ENCODE data around the gene PHYH. TPM values are rescaled to one million over a fixed set of nuclear protein-coding genes. Genes with fewer than 3 reads are reported as not detected.

The PHYH gene
- total RNA-seq, 1 experiment from 2014 or later, result 52.3 TPM

DNA sequence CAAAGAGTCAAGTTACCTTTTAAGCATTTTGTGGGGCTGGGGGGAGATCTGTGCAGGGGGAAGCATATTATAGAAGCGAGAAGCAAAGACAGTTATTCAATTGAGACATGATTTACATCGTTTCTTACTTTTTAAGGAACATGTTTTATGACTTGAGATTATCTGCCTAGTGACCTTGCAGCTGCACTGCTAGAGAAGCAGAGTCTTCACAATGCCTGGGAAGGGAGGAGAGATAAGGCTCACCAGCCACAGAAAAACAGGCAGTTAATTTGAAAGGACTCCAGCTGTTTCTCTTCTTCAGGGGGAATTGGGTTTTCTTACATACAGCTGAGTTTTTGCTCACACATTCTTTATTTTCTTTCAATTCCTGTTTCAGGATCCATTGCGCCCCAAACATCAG, 31.0 kb downstream of the PHYH start:
- ChIA-PET CTCF (no interaction called here), POLR2A (no interaction called here)
- no TSS peak for BruUV-seq (replicated peaks)
- intact Hi-C loops (cut with micrococcal nuclease; ENCODE audit: unreplicated experiment), result no loop called here
- Mint-ChIP-seq H3K27ac (ENCODE audit: unreplicated experiment) (no peak overlapping the region), H3K27me3 (ENCODE audit: insufficient read depth, unreplicated experiment) (no peaks in the 10 kb centered on the region), H3K9me3 (ENCODE audit: unreplicated experiment) (no peaks in the 10 kb centered on the region), H3K4me1 (ENCODE audit: low read depth, unreplicated experiment) (no peaks in the 10 kb centered on the region), H3K36me3 (ENCODE audit: insufficient read depth, unreplicated experiment) (no peaks in the 10 kb centered on the region), H3K4me3 (ENCODE audit: unreplicated experiment) (no peak overlapping the region)
- no peaks in the 10 kb centered on the region for H3K9me3 ChIP-seq
- TF ChIP-seq, protein P1, sequence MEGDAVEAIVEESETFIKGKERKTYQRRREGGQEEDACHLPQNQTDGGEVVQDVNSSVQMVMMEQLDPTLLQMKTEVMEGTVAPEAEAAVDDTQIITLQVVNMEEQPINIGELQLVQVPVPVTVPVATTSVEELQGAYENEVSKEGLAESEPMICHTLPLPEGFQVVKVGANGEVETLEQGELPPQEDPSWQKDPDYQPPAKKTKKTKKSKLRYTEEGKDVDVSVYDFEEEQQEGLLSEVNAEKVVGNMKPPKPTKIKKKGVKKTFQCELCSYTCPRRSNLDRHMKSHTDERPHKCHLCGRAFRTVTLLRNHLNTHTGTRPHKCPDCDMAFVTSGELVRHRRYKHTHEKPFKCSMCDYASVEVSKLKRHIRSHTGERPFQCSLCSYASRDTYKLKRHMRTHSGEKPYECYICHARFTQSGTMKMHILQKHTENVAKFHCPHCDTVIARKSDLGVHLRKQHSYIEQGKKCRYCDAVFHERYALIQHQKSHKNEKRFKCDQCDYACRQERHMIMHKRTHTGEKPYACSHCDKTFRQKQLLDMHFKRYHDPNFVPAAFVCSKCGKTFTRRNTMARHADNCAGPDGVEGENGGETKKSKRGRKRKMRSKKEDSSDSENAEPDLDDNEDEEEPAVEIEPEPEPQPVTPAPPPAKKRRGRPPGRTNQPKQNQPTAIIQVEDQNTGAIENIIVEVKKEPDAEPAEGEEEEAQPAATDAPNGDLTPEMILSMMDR (IDR thresholded peaks at IDR 0.05; ENCODE audit: insufficient read depth in 1 of 2, low read depth in 1 of 2, low read length in 1 of 2, severe bottlenecking in 1 of 2, unreplicated experiment in 1 of 2), result no peak
- peak in 1 of 2 experiments; percentile 10 for DNase-seq
- H3K4me1 ChIP-seq, result no peaks in the 10 kb centered on the region; the same call in 1 of the 2 replicates
- no peaks in the 10 kb centered on the region for H3K36me3 ChIP-seq (ENCODE audit: control insufficient read depth, insufficient read depth, low read length)
- no peak overlapping the region for H3K4me3 ChIP-seq (ENCODE audit: low read depth, low read length)
- no peaks in the 10 kb centered on the region for H3K27me3 ChIP-seq (replicated peaks; ENCODE audit: control insufficient read depth, insufficient read depth, low read length)

DNA sequence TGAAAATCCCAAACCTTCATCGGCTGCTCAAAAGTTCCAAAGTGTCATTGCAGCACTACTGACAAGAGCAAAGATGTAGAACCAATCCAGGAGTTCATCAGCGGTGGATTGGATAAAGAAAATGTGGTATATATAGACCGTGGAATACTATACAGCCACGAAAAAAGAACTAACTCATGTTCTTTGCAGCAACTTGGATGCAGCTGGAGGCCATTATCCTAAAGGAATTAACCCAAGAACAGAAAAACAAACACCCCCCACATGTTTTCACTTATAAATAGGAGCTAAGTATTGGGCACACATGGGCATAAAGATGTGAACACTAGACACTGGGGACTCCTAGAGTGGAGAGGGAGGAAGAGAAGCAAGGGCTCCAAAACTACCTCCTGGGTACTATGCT, 31.6 kb downstream of the PHYH start:
- intact Hi-C loops (cut with micrococcal nuclease; ENCODE audit: unreplicated experiment), result no loop called here
- Mint-ChIP-seq H3K4me1 (ENCODE audit: low read depth, unreplicated experiment) (no peaks in the 10 kb centered on the region), H3K27me3 (ENCODE audit: insufficient read depth, unreplicated experiment) (no peaks in the 10 kb centered on the region), H3K36me3 (ENCODE audit: insufficient read depth, unreplicated experiment) (no peaks in the 10 kb centered on the region), H3K9me3 (ENCODE audit: unreplicated experiment) (no peaks in the 10 kb centered on the region), H3K27ac (ENCODE audit: unreplicated experiment) (no peak overlapping the region), H3K4me3 (ENCODE audit: unreplicated experiment) (no peak overlapping the region)
- no TSS peak for BruUV-seq (replicated peaks)
- TF ChIP-seq, protein P1 (IDR thresholded peaks at IDR 0.05; ENCODE audit: insufficient read depth in 1 of 2, low read depth in 1 of 2, low read length in 1 of 2, severe bottlenecking in 1 of 2, unreplicated experiment in 1 of 2), result no peak
- POLR2A ChIA-PET, result no interaction called here
- peak in 1 of 2 experiments; percentile 8 for DNase-seq
- Histone ChIP-seq H3K27me3 (replicated peaks; ENCODE audit: control insufficient read depth, insufficient read depth, low read length) (no peaks in the 10 kb centered on the region), H3K9me3 (no peaks in the 10 kb centered on the region), H3K36me3 (ENCODE audit: control insufficient read depth, insufficient read depth, low read length) (no peaks in the 10 kb centered on the region), H3K4me1 (no peaks in the 10 kb centered on the region; the same call in 1 of the 2 replicates), H3K4me3 (ENCODE audit: low read depth, low read length) (no peak overlapping the region)
- CTCF ChIA-PET, result interaction anchor here (1.1 kb wide), 1 partner anchor 34 kb away, joined by 3 read pairs; no protein-coding TSS in a partner anchor

DNA sequence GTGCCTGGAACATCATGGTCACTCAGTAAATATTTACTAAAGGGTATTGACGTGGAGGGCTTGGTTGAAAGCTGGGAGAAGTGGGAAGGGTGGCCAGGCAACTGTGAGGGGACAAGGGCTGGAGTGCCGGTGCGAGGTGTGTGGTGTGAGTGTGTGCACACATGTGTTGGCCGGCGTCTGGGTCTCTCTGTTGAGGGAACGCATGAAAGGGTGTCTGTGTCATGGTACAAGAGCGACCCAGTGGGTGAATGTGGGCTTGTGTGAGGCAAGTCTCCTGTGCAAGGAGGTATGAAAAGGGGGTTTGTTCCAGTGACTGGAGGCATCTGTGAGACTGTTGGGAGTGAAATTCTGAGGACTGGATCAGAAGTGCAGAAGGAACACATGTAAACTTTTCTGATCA, 36.3 kb downstream of the PHYH start:
- Mint-ChIP-seq H3K27ac (ENCODE audit: unreplicated experiment) (no peak overlapping the region), H3K27me3 (ENCODE audit: insufficient read depth, unreplicated experiment) (no peaks in the 10 kb centered on the region), H3K4me1 (ENCODE audit: low read depth, unreplicated experiment) (no peaks in the 10 kb centered on the region), H3K4me3 (ENCODE audit: unreplicated experiment) (no peak overlapping the region), H3K9me3 (ENCODE audit: unreplicated experiment) (peaks cover 12% of the 10 kb centered on the region), H3K36me3 (ENCODE audit: insufficient read depth, unreplicated experiment) (no peaks in the 10 kb centered on the region)
- ChIA-PET POLR2A (no interaction called here), CTCF (no interaction called here)
- Histone ChIP-seq H3K4me1 (no peaks in the 10 kb centered on the region), H3K36me3 (ENCODE audit: control insufficient read depth, insufficient read depth, low read length) (no peaks in the 10 kb centered on the region), H3K4me3 (ENCODE audit: low read depth, low read length) (no peak overlapping the region), H3K9me3 (no peaks in the 10 kb centered on the region), H3K27me3 (replicated peaks; ENCODE audit: control insufficient read depth, insufficient read depth, low read length) (no peaks in the 10 kb centered on the region; the same call in 1 of the 2 replicates)
- TF ChIP-seq, protein P1 (IDR thresholded peaks at IDR 0.05; ENCODE audit: insufficient read depth in 1 of 2, low read depth in 1 of 2, low read length in 1 of 2, severe bottlenecking in 1 of 2, unreplicated experiment in 1 of 2), result no peak
- no TSS peak for BruUV-seq (replicated peaks)
- no peak for DNase-seq
- intact Hi-C loops (cut with micrococcal nuclease; ENCODE audit: unreplicated experiment), result no loop called here

All from Caco-2 (cell line).